Gastroesophageal sphincter (tissue), 4 donors: ENCODE results near the gene RNU7-1. TPM values are rescaled to one million over a fixed set of nuclear protein-coding genes. Genes with fewer than 3 reads are reported as not detected.

Source experiments
- ATAC-seq: fragments of 150-250 bp; one replicate; pipeline ENCODE4 v1.9.1; 2016; ENCODE audit warnings: mild to moderate bottlenecking, moderate library complexity
- H3K27ac ChIP-seq, 4 donors: fragments of 200-600 bp; sonication (generic) in 3 of 4; 1 replicate in 3 of 4; 2 replicates in 1 of 4; pipeline ENCODE4 v1.5.1; 2016 to 2019
- H3K27me3 ChIP-seq: fragments of 200-600 bp; sonication (generic); one replicate; pipeline ENCODE4 v1.5.1; 2019
- H3K36me3 ChIP-seq, 2 donors: fragments of 200-600 bp; sonication (generic); one replicate each; pipeline ENCODE4 v1.5.1; 2019; ENCODE audit warnings: control low read depth in 1 of 2
- H3K4me1 ChIP-seq, 3 donors: fragments of 200-600 bp; sonication (generic); 1 replicate in 2 of 3; 2 replicates in 1 of 3; pipeline ENCODE4 v1.5.1; 2016 to 2019; ENCODE audit warnings: control low read depth in 2 of 3
- H3K4me3 ChIP-seq, 2 donors: fragments of 200-600 bp; sonication (generic); one replicate each; pipeline ENCODE4 v1.5.1; 2019; ENCODE audit warnings: mild to moderate bottlenecking in 1 of 2, moderate library complexity in 1 of 2
- H3K9me3 ChIP-seq, 3 donors: fragments of 200-600 bp; sonication (generic); one replicate each; pipeline ENCODE4 v1.5.1; 2017 to 2019; ENCODE audit warnings: control low read depth in 2 of 3
- CTCF ChIP-seq, 4 experiments: fragments of 200-600 bp in 2 of 4; fragments of 450-650 bp in 2 of 4; sonication (generic) in 1 of 4; IDR thresholded peaks; one replicate each; pipeline ENCODE4 v1.5.1; 2017 to 2019; ENCODE audit warnings: antibody characterized with exemption in 4 of 4, mild to moderate bottlenecking in 2 of 4, moderate library complexity in 2 of 4
- EP300 ChIP-seq: sonication (generic); formaldehyde crosslinking; IDR thresholded peaks from one replicate; pipeline ENCODE4 v1.6.1; 2017; ENCODE audit warnings: antibody characterized with exemption, mild to moderate bottlenecking
- POLR2A ChIP-seq, 2 donors: fragments of 450-650 bp; IDR thresholded peaks; one replicate each; pipeline ENCODE4 v1.6.1; 2017; ENCODE audit warnings: antibody characterized with exemption in 2 of 2, mild to moderate bottlenecking in 2 of 2, moderate library complexity in 1 of 2
- POLR2AphosphoS5 ChIP-seq: sonication (generic); formaldehyde crosslinking; IDR thresholded peaks from one replicate; pipeline ENCODE4 v1.6.1; 2017; ENCODE audit warnings: antibody characterized with exemption
- WGBS, 2 donors: methylation state at CpG; one replicate each; pipeline ENCODE4 v1.1.5; 2018; ENCODE audit warnings: low coverage in 1 of 2; 5-methylcytosine and 5-hydroxymethylcytosine counted together
- total RNA-seq, 4 donors: library from RNA; depleted of rRNA; stranded (reverse); fragments of >200 nt; gene quantifications; one replicate each; pipeline ENCODE4 v1.1.0, GENCODE V29; 2016

The RNU7-1 gene
- total RNA-seq, 4 donors from 2014 or later, result not detected

- 2 to 5% methylated on average over 17 to 19 of the region's 19 CpGs for WGBS, 2 donors
- peak overlapping the region; percentile 94 to 97 for H3K4me3 ChIP-seq
- H3K9me3 ChIP-seq, result no peaks in the 10 kb centered on the region
- peaks cover 0 to 7% of the 10 kb centered on the region in 2 donors for H3K36me3 ChIP-seq
- H3K27ac ChIP-seq, result peak overlapping the region; percentile 91 to 100 (median 96)
- no peaks in the 10 kb centered on the region for H3K27me3 ChIP-seq
- no peak for ATAC-seq
- peaks cover 9 to 86% (median 40%) of the 10 kb centered on the region in 3 donors for H3K4me1 ChIP-seq
- no peak for TF ChIP-seq POLR2AphosphoS5
- TF ChIP-seq CTCF (IDR thresholded peaks at IDR 0.05), result no peak
- TF ChIP-seq EP300, result no peak
- TF ChIP-seq POLR2A (IDR thresholded peaks at IDR 0.05), result no peak
Measured at GRCh38 chr12:6928703-6929407, 14.8 kb upstream of the RNU7-1 start.

- Histone ChIP-seq H3K36me3 (peaks cover 0 to 16% of the 10 kb centered on the region in 2 donors), H3K27ac (peak overlapping the region; percentile 91 to 100 (median 96)), H3K4me3 (peak overlapping the region; percentile 94 to 97), H3K4me1 (peaks cover 5 to 86% (median 40%) of the 10 kb centered on the region in 3 donors), H3K9me3 (no peaks in the 10 kb centered on the region), H3K27me3 (no peaks in the 10 kb centered on the region)
- WGBS, 2 donors, result 15 to 40% methylated on average over 4 to 6 of the region's 7 CpGs
- TF ChIP-seq POLR2AphosphoS5, result no peak
- TF ChIP-seq POLR2A (IDR thresholded peaks at IDR 0.05), result no peak
- no peak for TF ChIP-seq EP300
- no peak for TF ChIP-seq CTCF (IDR thresholded peaks at IDR 0.05)
- ATAC-seq, result no peak
Measured at GRCh38 chr12:6929466-6930452, 13.9 kb upstream of the RNU7-1 start.

GRCh38 chr12:6932766-6933165 is 10.8 kb upstream of the RNU7-1 start:
- Histone ChIP-seq H3K27ac (peak overlapping the region in 2 of 4 donors; percentile 91 to 96), H3K9me3 (no peaks in the 10 kb centered on the region), H3K27me3 (no peaks in the 10 kb centered on the region), H3K4me3 (no peak overlapping the region), H3K4me1 (peaks cover 0 to 91% (median 42%) of the 10 kb centered on the region in 3 donors), H3K36me3 (peaks cover 0 to 33% of the 10 kb centered on the region in 2 donors)
- TF ChIP-seq EP300, result no peak
- no peak for TF ChIP-seq CTCF (IDR thresholded peaks at IDR 0.05)
- no peak for TF ChIP-seq POLR2A (IDR thresholded peaks at IDR 0.05)
- TF ChIP-seq POLR2AphosphoS5, result no peak
- WGBS, 2 donors, result 33 to 50% methylated on average over 1 of the region's 1 CpG
- no peak for ATAC-seq

- TF ChIP-seq POLR2AphosphoS5 (peak; percentile 44), POLR2A (IDR thresholded peaks at IDR 0.05) (no peak)
- H3K27me3 ChIP-seq, result no peaks in the 10 kb centered on the region
- H3K27ac ChIP-seq, result peak overlapping the region in 3 of 4 donors; percentile 71 to 96 (median 91)
- peaks cover 0 to 37% of the 10 kb centered on the region in 2 donors for H3K36me3 ChIP-seq
- no peak for ATAC-seq
- H3K4me3 ChIP-seq, result no peak overlapping the region
- peaks cover 0 to 98% (median 52%) of the 10 kb centered on the region in 3 donors for H3K4me1 ChIP-seq
- no peaks in the 10 kb centered on the region for H3K9me3 ChIP-seq
- WGBS, 2 donors, result 20 to 25% methylated on average over 3 to 8 of the region's 8 CpGs
Measured at GRCh38 chr12:6934110-6934509, 9.5 kb upstream of the RNU7-1 start.
